Smooth muscle cell of the brain vasculature (primary cell): Measurements from ENCODE around the gene PRDX3.
"Not testable (repeated sequence)": the region's sequence is repeated elsewhere in the genome, so short reads cannot be mapped to it uniquely, and the experiment has no call there.

ENCODE experiments used
- DNase-seq: peaks from one replicate; pipeline ENCODE4 v3.0.0-alpha.2; 2012; ENCODE audit warnings: low read depth, low spot score

The PRDX3 gene

GRCh38 chr10:119165171-119166117 is 13.2 kb downstream of the PRDX3 start, which contains the start of gene SFXN4:
Gene SFXN4 (minus strand): TSS chr10:119165714. CDS start chr10:119165647, 67 bp downstream.
- no peak for DNase-seq

GRCh38 chr10:119162452-119163092 is 16.0 kb downstream of the PRDX3 start:
- DNase-seq = no peak

DNA sequence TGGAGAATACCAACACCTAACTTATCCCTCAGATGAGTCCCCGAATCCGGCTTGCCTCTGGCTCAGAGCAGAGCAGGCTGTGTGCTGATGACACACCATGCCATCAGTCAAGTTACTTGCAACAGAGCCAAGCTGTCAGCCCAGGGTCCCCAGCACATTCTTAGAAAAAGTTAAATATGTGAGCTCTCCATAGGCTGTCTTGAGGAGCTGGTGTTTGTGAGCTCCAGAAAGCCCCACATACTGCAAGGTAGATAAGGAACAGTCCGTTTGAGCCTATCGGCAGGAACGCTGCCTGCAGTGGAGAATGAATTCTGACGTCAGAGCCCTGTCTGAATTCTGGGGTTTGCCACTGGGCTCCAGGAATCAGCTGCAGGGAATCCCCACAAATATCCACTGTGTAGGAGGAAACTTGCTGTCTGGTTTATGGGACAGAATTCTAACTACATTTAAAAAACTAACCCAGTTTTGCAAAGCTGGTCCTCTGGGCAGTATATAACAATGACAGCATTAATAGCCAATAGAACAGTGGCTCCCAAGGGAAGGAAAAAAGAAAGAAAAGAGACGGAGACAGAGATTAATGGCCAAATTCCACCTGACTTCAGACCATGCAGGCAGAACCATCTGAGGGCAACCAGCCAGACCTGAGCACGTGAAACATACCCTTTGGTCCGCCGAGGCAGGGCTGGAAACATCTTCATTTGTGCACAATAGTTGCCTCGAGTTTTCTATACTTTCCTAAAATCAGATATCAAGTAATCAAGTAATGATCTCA is 16.7 kb downstream of the PRDX3 start:
- no peak for DNase-seq

GRCh38 chr10:119159332-119159731 is 19.3 kb downstream of the PRDX3 start:
- no peak for DNase-seq

DNA sequence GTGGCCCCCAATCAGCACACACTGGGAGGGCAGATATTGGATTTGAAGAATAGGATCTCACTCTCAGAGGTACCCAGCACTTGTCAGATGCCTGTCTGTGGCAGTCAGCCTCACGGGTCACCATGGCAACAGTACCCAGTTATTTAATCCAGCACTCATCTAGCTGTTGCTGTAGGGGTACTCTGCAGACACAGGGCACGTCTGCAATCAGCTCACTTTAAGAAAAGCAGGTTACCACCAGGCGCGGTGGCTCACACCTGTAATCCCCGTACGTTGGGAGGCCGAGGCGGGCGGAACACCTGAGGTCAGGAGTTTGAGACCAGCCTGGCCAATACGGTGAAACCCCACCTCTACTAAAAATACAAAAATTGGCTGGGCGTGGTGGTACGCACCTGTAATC is 25.0 kb downstream of the PRDX3 start:
- no peak for DNase-seq

GRCh38 chr10:119153041-119153440 is 25.6 kb downstream of the PRDX3 start:
- no peak for DNase-seq

DNA sequence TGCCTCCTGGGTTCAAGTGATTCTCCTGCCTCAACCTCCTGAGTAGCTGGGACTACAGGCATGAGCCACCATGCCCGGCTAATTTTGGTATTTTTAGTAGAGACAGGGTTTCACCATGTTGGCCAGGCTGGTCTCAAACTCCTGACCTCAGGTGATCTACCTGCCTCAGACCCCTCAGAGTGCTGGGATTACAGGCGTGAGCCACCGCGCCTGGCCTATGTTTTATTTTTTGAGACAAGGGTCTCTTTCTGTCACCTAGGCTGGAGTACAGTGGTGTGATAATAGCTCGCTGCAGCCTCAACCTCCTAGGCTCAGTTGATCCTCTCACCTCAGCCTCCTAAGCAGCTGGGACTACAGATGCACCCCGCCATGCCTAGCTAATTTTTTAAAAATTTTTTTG is 27.0 kb downstream of the PRDX3 start:
- DNase-seq = not testable (repeated sequence)

- no peak for DNase-seq
These were observed 28.9 kb downstream of the PRDX3 start for GRCh38 chr10:119149729-119150128.

- no peak for DNase-seq
These were observed 29.5 kb downstream of the PRDX3 start for GRCh38 chr10:119149157-119149556.

GRCh38 chr10:119143657-119144056 is 35.0 kb downstream of the PRDX3 start:
- DNase-seq = no peak

- DNase-seq = no peak
These were observed 37.9 kb downstream of the PRDX3 start for GRCh38 chr10:119140603-119141245.

DNA sequence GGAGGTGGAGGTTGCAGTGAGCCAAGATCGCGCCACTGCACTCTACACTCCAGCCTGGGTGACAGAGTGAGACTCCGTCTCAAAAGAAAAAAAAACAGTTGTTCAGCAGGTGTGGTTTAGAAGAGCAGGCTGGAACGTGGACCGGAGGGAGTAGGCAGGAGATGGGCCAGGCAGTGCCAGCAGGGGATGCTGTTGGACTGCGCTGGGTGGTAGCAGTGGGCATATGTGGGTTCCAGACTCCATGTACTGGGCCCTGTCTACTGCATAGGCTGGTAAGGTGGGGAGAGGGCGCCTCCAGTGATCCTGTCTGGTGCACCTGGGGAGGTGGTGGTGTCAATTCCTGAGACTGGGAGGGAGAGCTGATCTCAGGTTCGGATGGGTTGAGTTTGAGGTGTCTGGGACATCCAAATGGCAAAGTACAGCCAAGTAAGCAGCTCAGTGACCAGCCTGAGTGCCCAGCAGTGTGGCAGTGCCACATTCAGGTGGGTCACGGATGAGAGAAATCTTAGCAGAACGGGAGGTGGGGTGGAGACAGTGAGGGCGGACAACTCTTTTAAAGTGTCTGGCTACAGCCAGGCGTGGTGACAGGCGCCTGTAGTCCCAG is 39.0 kb downstream of the PRDX3 start:
- no peak for DNase-seq

DNA sequence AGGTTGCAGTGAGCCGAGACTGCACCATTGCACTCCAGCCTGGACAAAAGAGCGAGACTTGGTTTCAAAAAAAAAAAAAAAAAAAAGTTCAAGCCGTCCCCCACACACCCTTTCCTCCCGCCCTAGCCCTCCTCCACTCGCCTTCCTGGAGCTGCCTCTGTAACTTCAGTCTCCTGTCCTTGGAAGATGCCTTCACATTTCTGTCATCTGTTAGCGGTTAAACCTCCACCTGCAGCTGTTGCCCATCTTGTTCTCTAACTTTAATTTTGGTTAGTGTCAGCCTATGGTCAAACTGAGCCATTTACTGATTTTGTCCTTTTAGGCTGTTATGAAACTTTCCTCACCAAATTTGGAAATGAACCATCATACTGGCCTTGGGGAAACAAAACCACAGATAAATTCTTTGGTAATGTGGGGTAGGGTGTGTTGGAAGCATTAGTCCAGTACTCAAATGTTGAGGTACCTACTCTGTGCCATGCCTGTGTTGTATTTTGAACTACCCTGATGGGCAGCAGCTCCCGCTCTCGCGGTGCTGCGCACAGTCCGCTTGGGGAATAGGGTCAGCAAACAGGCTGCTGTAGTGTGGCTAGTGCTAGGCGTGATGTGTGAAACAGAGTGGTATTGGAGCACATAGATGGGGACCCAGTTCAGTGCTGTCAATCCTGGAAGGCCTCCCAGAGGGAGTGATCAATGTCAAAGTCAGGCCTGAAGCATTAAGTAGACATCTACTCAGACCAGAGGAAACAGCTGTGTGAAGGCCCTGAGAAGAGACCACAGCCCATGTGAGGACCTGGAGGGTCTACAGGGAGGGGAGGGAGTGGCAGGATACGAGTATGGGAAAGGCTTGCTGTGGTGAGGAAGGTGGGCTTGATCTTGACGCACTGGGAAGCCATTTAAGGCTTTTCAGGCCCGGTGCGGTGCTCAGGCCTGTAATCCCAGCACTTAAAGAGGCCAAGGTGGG is 40.0 kb downstream of the PRDX3 start:
- no peak for DNase-seq

DNA sequence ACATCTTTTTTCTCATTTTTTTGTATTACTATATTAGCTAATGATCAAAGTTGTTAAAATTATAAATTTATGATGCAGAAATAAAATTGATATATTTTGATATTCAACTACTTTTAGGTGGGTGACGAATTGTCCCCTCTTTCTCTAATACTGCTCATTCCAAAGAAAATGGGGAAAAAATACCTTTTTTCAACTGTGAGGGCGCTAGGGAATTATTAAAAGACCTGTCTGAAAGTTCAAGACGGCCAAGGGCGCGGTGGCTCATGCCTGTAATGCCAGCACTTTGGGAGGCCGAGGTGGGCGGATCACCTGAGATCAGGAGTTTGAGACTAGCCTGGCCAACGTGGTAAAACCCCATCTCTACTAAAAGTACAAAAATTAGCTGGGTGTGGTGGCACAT is 40.7 kb downstream of the PRDX3 start:
- not testable (repeated sequence) for DNase-seq

GRCh38 chr10:119136084-119136483 is 42.5 kb downstream of the PRDX3 start:
- no peak for DNase-seq

DNA sequence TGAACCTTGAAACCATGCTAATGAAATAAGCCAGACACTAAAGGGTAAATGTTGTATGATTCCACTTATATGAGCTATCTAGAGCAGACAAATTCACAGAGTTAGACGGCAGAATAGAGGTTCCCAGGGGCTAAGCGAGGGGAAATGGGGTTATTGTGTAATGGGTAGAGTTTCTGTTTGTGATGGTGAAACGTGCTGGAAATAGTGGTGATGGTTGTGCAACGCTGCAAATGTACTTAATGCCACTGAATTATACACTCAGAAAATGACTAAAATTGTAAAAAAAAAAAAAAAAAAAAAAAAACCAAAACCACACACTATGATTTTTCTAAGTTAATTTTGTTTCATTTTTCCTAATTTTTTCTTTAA is 43.1 kb downstream of the PRDX3 start:
- DNase-seq = no peak

- DNase-seq = no peak
These were observed 44.7 kb downstream of the PRDX3 start for GRCh38 chr10:119133949-119134348.

DNA sequence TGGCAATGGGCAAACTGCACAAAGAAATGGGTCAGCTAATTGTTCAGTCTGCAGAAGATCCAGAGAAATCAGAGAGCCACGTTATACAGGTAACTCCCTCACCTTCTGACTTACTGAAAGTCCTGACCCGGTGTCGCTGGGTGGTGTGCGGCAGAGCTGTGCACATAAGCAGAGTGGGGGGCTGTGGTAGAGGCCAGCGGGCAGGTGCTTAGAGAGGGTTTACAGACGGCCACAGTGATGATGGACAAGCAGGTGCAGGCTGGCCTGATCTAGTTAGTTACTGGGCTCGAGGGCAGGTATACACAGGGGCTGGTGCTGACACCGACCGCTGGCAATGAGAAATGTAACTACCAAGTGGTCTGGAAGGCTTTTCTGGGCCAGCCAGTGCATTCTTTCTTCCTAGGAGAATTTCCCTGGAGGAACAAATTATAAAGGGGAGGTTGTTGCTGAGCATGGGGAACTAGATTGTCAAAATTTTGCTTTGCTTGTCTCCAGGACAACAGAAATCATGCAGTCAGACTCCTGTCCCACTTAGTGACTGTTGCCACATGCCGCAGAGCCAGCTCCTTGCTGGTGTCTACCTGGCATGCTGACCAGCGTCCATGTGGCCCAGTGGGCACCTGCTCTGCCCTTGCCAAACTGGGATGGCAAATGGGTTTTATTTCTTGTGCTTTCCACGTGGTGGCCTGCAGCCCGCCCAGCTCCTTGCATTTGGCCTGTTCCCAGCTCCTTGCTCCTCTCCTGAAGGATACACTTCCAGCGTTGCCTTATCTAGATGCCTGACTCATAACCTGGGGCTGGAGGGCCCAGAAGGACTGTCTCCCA is 45.9 kb downstream of the PRDX3 start:
- no peak for DNase-seq
